Measurements from ENCODE around the gene WNK2.

Gene WNK2

DNA sequence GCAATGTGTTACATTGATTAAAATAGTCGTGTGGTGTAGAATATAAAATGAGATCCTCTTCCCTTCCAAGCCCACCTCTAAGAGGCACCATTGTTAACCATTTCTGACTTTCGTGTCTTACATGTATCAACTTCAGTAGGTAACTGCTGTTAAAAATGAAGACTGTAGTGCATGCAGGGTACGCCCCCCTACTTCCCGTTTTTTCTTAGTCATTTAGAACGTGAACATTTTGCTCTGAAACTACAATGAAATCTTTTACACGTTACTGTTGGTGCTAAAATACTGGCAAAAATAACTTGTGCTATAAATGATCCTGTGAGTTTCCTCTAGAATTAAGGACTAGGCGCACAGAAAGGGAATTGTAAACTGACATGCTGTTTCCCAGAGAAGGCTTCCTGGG is 41.5 kb downstream of the WNK2 start:
- no peak for DNase-seq
- in situ Hi-C loops (cut with HindIII; ENCODE audit: low pct_ligation_motif_present, low pct_unique_long_range_greater_than_20kb, low sequenced_read_pairs) = no loop called here

DNA sequence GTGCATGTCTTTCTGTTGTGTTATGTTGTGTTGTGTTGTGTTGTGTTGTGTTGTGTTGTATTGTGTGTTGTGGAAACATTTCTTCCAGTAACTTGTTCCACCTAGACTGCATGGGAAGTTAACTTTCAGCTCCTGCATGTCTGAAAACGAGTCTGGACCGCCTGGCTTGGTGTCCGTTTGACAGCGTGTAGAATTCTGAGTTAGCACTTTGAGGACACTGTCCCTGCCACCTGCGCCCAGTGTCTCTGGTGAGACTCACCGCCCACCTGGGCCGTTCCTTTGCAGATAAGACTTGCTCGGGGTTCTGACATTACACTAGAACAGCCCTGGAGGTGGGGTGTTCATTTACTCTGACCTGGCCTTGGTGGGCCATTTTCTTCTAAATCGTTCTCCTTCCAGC is 42.0 kb downstream of the WNK2 start:
- in situ Hi-C loops (cut with HindIII; ENCODE audit: low pct_ligation_motif_present, low pct_unique_long_range_greater_than_20kb, low sequenced_read_pairs) = no loop called here
- no peak for DNase-seq

DNA sequence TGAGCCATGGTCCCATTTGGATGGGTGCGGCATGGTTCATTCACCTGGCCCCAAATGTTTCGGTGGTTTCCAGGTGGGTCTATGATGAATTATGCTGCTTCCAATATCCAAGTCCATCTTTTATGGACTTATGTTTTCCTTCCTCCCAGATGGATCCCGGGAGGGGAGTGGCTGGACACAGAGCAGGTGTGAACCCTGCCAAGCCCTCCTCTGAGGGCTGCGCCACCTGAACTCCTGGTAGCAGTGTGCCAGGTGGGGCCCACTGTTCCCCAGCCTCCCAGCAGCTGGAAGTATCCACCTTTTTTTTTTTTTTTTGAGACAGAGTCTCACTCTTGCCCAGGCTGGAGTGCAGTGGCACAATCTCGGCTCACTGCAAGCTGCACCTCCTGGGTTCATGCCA is 42.9 kb downstream of the WNK2 start:
- DNase-seq = no peak
- in situ Hi-C loops (cut with HindIII; ENCODE audit: low pct_ligation_motif_present, low pct_unique_long_range_greater_than_20kb, low sequenced_read_pairs) = no loop called here

DNA sequence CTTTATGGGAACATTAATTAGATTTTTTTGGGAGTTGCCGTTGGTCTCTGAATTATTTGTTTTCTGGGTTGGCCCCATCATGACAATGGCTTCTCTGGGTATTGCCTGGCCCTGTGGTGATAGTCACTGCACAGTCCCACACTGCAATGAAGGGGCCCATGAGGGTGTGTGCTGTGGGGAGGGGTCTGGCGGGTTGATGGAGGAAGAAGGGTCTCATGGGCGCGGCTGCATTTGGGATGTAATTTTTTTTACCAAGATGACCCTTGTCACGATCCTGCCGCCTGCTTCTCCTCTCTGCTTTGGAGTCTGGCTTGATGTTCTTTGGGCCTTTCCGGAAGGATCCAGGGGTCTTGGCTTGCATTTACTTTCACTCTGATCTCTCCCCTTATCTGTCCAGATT is 44.1 kb downstream of the WNK2 start:
- DNase-seq = no peak
- in situ Hi-C loops (cut with HindIII; ENCODE audit: low pct_ligation_motif_present, low pct_unique_long_range_greater_than_20kb, low sequenced_read_pairs) = no loop called here

DNA sequence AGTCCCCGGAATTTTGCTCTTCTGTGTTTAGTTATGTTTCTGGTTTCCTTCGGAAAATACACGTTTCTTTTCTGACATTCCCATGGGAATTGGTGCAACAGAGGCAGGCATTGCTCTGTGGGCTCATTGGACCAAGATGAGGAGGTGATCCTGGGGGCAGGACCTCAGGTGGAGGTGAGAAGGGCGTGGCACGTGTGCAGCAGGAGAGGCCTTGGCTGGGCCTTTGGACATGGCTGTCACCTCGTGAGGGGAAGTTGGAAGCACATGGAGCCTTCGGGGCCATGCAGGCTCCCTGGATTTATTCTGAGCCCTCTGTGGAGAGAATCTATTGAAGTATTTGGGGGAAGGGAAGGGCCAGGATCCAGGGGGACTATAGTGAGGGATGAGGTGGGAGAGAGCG is 44.5 kb downstream of the WNK2 start:
- no peak for DNase-seq
- in situ Hi-C loops (cut with HindIII; ENCODE audit: low pct_ligation_motif_present, low pct_unique_long_range_greater_than_20kb, low sequenced_read_pairs) = no loop called here

DNA sequence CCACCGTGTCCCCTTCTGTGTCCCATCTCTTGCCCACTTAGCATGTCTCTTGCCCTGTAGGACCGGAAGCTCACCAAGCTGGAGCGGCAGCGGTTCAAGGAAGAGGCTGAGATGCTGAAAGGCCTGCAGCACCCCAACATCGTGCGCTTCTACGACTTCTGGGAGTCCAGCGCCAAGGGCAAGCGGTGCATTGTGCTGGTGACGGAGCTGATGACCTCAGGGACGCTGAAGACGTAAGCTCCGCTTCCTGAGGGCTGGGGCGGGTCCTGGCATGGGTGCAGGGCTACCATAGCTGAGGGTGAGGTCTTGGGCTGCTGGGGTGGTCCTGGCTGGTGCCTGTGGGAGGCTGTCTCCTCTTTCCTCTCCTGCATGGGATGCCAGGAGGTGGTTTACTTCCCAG is 45.7 kb downstream of the WNK2 start:
- in situ Hi-C loops (cut with HindIII; ENCODE audit: low pct_ligation_motif_present, low pct_unique_long_range_greater_than_20kb, low sequenced_read_pairs) = no loop called here
- no peak for DNase-seq

DNA sequence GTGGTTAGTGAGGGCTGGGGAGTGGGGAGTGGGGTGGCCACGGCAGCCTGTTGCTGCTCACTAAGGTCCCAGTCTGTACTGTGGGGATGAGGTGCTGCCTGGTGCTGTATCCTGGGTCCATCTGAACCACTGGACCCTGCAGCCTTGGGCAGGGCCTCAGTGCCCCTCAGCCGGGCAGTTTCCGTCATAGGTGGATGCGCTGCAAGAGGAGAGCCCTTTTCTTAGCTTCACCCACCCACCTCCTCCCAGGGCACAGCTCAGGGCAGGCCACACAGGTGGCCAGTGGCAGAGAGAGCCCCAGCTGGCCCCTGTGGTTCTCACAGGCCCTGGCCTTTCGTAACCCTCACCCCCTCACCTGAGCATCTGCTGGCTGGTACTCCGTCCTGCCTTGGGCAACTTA is 46.2 kb downstream of the WNK2 start:
- in situ Hi-C loops (cut with HindIII; ENCODE audit: low pct_ligation_motif_present, low pct_unique_long_range_greater_than_20kb, low sequenced_read_pairs) = no loop called here
- no peak for DNase-seq

DNA sequence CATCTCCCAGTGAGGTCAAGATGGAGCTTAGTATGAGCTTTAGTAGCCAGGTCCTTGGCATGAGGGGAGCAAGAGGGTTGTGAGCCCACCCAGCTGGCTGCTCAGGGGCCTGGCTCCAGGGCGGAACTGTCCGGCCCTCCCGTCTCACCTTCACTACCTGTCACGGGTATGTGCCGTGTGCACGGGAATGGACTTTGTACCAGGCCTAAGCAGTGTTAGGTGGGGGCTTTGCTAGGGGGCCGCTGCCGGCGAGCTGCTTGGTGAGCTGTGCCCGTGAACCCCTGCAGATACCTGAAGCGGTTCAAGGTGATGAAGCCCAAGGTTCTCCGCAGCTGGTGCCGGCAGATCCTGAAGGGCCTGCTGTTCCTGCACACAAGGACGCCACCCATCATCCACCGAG is 46.7 kb downstream of the WNK2 start:
- no peak for DNase-seq
- in situ Hi-C loops (cut with HindIII; ENCODE audit: low pct_ligation_motif_present, low pct_unique_long_range_greater_than_20kb, low sequenced_read_pairs) = no loop called here

DNA sequence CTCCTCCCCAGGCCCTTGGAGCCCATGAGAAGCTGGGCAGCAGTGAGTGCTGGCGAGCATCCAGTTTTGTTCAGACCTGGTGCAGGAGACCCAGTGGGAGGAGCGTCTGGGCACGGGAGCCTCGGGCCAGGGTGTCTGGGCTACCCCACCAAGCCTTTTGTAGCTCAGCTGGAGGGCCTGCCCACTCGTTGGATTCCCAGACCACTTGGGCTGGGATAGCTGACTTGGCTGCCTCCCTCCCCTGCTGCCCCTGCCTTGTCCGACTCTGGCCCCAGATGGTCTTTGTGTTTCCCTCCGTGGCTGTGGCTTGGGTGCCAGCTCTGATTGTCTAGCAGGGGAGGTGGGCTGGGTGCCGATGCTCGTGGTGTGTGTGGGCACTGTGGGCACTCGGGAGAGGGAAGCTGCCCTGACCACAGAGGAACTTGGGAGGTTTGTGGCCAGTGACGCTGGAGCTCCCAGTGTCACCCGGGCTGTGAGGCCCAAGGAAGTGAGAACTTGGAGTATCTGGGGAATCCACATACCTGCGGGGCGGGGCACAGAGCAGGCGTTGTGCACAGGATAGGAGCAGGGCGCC is 47.3 kb downstream of the WNK2 start:
- no peak for DNase-seq
- in situ Hi-C loops (cut with HindIII; ENCODE audit: low pct_ligation_motif_present, low pct_unique_long_range_greater_than_20kb, low sequenced_read_pairs) = no loop called here

DNA sequence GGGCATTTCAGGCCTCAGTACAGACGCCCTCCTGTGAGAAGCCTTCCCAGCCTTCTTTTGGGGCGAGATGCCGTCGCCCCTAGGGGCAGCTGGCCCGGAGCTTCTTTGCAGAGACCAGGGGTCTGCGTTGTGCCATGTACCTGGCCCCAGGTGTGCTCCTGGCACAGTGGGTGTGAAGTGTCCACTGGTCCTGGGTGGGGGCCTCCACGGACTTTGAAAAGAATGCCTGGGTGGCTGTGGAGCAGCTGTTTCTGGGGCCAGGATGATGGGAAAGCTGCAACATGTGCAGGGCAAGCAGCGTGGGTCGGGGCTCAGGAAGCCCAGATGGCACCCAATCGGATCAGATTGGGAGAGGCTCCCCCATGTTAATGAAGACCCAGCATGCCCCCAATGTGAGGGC is 47.8 kb downstream of the WNK2 start:
- DNase-seq = no peak
- in situ Hi-C loops (cut with HindIII; ENCODE audit: low pct_ligation_motif_present, low pct_unique_long_range_greater_than_20kb, low sequenced_read_pairs) = no loop called here

DNA sequence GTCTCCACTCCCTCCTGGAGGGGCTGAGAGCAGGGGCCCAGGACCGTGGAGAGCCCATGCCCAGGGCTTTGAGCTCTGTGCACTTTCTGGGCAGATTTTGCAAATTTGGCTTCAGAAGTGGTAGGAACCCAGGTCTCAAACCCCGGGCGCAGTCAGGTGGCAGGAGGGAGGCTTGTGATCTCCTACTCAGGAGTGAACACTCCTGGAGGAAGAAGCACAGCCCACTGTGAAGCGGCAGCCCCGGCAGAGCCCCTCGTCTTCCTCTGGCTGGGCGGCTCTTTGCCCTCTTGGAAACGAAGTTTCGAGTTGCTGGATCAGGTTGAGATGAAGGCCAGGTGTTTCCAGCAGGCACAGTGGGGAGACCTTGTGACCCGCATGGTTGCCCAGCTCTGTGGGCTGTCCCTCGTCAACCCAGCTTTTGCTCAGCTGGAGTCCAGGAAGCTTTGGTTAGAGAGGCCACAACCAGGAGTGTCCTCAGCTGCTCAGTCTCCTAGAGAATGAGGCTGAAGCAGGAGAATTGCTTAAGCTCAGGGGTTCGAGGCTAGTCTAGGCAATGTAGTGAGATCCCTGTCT is 48.5 kb downstream of the WNK2 start:
- DNase-seq = no peak
- in situ Hi-C loops (cut with HindIII; ENCODE audit: low pct_ligation_motif_present, low pct_unique_long_range_greater_than_20kb, low sequenced_read_pairs) = no loop called here

DNA sequence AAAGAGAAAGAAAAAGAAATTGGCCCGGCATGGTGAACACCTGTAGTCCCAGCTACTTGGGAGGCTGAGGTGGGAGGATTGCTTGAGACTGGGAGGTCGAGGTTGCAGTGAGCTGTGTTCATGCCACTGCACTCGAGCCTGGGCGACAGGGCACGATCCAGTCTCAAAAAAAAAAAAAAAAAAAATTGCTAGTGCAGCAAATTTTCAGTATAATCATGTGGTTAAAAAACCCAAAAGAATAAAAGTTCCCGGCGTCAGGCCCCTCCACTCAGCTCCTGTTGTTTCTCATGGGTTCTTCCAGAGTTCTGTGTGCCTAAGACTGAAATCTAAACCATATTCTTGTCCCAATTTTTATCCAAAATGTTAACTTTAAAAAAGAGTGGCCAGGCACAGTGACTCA is 49.1 kb downstream of the WNK2 start:
- no peak for DNase-seq
- in situ Hi-C loops (cut with HindIII; ENCODE audit: low pct_ligation_motif_present, low pct_unique_long_range_greater_than_20kb, low sequenced_read_pairs) = no loop called here

DNA sequence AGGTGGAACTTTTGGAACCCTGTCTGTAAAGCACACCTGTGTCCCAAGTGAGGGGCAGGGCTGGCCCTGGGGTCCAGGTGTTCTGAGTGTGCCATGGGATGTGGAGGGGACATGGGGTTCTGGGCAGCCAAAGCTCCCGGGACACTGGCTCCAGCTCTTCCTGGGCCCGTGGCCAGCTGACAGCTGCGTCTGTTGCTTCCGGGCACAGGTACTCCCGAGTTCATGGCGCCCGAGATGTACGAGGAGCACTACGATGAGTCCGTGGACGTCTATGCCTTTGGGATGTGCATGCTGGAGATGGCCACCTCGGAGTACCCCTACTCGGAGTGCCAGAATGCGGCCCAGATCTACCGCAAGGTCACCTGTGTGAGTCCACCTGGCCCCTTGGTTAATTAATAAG is 50.7 kb downstream of the WNK2 start:
- in situ Hi-C loops (cut with HindIII; ENCODE audit: low pct_ligation_motif_present, low pct_unique_long_range_greater_than_20kb, low sequenced_read_pairs) = no loop called here
- no peak for DNase-seq

DNA sequence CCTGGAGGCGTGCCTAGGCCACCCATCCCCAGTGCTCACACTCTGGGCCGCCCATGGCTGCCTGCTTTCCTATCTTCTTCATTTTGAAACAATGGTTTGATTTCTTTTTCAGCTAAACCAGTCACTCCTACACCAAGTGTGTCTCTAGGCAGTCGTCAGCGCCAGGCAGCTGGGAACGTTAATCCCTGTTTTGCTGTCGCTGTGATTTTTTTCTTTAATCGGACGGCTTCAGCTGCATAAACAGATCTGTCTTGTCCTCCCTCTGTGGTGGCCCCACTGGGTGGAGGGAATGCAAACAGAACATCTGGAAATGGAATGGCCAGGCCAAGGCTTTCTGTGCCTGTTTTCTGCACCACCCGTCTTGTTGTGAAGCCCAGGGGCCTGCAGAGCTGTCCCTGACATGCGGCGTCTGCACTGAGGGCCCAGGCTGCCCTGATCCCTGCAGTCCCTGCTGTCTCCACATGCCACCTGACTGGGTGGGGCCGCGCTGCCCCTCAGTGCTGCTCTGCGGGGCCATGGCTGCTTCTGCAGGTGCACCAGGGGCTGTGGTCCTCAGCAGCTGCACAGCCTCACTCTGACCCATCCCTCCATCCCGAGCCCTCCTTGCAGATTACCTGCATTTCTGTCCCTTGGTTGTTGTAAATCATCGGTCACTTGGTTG is 51.5 kb downstream of the WNK2 start:
- no peak for DNase-seq
- in situ Hi-C loops (cut with HindIII; ENCODE audit: low pct_ligation_motif_present, low pct_unique_long_range_greater_than_20kb, low sequenced_read_pairs) = no loop called here

DNA sequence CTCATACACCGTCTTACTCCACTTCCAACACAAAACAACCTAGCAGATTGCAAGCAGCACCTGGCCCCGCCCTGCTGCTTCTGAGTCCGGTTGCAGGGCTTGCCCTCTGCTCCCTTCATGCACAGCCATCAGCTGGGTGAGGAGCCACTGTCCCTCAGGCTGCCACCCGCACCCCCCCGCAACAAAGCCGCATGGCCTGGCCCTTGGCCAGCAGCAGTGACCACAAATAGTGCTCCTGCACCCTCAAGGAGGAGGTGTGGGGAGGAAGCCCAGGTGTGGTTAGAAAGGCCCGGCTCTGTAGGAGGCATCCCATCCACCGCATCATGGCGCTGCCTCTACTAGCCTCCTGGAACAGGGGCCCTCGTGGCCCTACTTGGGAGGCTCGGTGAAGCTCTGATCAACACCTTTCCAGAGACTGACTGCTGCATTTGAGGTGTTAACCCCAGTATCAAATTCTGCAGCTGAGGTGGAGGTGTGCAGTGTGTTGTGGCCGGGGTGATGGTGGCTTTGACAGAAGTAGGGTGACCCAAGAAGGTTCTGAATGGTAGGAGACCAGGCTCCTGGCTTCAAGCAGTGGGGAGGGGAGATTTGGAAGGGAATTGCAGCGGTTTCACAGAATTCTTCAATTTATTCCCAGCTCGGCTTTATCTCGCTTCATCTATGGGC is 52.7 kb downstream of the WNK2 start:
- no peak for DNase-seq
- in situ Hi-C loops (cut with HindIII; ENCODE audit: low pct_ligation_motif_present, low pct_unique_long_range_greater_than_20kb, low sequenced_read_pairs) = no loop called here

DNA sequence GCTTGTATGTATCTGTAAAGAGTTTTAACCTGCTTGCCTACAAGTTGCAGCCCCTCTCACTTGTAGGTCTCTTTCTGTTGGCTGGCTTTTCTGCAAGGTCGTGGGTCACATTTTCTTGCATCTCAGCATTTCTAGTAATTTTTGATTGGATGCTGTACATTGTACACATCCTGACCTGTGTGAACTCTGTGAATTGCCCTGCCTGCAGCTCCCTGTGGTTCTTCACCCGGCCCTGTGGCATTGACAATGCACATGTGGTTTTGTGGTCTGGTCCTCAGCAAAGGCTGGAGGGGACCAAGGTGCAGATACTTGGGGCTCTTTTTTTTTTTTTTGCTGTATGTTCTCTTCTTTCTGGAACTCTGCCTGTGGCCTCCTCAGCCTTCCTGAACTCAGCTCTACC is 53.6 kb downstream of the WNK2 start:
- in situ Hi-C loops (cut with HindIII; ENCODE audit: low pct_ligation_motif_present, low pct_unique_long_range_greater_than_20kb, low sequenced_read_pairs) = no loop called here
- DNase-seq = no peak

DNA sequence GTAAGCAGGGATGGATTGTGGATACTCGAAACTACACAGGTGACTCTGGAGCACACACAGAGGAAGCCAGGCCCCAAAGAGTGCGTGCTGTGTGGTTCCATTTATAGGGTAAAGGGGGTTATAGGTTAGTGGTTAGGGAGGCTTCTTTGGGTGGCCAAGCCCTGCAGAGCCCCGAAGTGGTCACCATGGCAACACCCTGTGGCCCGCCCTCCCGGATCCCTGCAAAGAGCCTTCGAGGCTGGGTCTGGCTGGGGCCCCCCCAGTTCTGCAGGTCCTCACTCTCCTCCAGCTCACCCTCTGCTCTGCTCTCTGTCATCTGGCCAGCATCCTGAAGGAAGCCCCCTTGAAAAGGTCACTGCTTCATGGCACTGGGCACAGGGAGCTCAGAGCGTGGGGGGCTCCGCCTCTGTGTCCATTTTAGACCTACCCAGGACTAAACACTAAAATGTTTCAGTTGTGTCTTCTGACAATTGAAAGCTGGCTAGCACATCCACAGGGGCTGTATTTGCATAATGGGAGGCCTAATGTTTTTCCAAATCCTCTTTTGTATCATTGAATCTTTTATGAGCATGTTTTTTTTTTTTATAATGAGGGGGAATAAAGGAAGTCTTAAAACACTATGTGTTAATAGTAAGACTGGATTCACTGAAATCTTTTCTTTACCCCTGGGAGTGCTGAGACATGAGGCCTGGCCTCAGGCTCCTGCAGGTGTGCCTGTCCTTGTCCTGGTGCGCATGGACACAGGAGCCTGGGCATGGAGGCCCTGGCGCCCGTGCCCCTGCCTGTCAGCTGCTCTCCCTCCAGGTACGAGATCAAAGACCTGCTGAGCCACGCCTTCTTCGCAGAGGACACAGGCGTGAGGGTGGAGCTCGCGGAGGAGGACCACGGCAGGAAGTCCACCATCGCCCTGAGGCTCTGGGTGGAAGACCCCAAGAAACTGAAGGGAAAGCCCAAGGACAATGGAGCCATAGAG is 55.3 kb downstream of the WNK2 start:
- DNase-seq = no peak
- in situ Hi-C loops (cut with HindIII; ENCODE audit: low pct_ligation_motif_present, low pct_unique_long_range_greater_than_20kb, low sequenced_read_pairs) = no loop called here

DNA sequence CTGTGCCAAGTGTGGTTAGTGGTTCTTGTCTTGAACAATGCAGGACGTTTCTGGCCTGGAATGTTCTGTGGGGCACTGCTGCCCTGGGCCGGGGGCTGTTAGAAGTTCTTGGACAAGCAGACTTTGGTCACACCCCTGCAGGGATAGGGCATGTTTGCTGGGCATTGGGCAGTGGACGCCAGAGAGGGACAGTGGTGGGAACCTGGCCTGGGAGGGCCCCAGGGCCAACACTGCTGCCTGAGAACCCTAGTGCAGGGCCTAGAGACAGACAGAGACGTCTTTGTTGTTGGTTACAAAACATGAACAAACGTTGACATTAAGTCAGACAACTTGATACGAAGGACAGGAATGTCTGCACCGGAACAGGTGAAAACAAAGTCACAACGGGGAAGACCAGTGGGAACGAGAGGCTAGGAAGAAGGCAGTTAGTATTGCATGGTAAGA is 57.0 kb downstream of the WNK2 start:
- in situ Hi-C loops (cut with HindIII; ENCODE audit: low pct_ligation_motif_present, low pct_unique_long_range_greater_than_20kb, low sequenced_read_pairs) = no loop called here
- DNase-seq = no peak

DNA sequence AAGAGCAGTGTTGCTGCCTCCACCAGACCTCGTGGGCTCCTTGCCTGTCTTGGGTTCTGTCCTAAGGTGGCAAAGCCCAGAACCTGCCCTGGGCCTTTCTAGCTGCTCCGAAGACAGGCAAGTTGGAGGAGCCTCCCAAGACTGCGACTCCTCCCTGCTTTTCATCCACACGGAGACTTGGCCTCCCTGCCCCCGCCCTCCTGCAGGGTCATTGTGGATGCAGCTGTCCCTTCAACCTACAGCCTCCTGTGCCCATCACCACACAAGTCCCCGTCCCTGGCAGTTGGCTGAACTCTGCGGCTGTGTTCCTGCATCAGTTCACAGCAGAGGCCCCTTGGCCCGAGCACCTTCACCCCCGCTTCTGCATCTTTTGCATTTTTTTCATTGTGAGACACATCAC is 59.2 kb downstream of the WNK2 start:
- in situ Hi-C loops (cut with HindIII; ENCODE audit: low pct_ligation_motif_present, low pct_unique_long_range_greater_than_20kb, low sequenced_read_pairs) = no loop called here
- DNase-seq = no peak
